ENCODE results near the gene BCAS1.

The BCAS1 gene

DNA sequence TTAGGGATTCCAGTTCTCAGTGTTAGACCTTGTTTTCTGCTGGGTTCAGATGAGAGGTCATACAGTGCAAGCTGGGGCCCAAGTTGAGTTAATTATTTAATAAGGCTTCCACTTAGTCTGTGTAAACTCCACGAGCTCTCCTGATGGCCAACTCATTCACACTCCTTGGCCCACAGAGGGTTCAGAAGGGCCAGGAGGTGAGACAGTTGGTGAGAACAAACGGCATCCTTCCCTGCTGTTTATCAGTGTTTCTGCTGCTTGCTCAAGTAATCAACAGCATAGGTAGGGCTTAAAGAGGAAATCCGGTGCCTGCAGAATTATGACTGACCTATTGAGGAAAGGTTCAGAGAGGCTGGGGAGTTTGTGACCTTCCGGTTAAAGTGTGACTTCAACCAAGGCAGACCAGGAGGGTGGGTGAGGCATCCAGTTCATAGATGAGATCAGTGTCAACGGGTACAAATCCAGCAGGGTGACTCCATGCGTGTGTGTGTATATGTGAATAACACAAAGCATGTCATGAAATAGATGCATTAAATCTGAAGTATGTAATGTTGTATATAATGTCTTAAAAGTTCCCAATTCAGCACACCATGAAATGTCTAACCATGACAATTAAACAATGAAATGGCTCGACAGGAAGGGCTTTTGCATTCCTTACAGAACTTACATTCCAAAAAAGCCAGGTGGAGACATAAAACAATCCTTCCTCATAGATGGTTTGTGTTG is 37.4 kb upstream of the BCAS1 start:
- no peak overlapping the region for H3K4me3 ChIP-seq (ENCODE audit: low read depth, low read length)

GRCh38 chr20:54107181-54107580 is 36.8 kb upstream of the BCAS1 start:
- H3K4me3 ChIP-seq (ENCODE audit: low read depth, low read length): no peak overlapping the region
- no peak for TF ChIP-seq CTCF (IDR thresholded peaks at IDR 0.05; ENCODE audit: low read depth, low read length)

More for the DNA sequence above, 37.4 kb upstream of the BCAS1 start:
- no peak for TF ChIP-seq CTCF (IDR thresholded peaks at IDR 0.05; ENCODE audit: low read depth, low read length)

- TF ChIP-seq CTCF (IDR thresholded peaks at IDR 0.05; ENCODE audit: low read depth, low read length): no peak
Measured at GRCh38 chr20:54106162-54106561, 35.8 kb upstream of the BCAS1 start.

GRCh38 chr20:54105653-54106052 is 35.3 kb upstream of the BCAS1 start:
- no peak for TF ChIP-seq CTCF (IDR thresholded peaks at IDR 0.05; ENCODE audit: low read depth, low read length)
- H3K4me3 ChIP-seq (ENCODE audit: low read depth, low read length): no peak overlapping the region

More at GRCh38 chr20:54106162-54106561, 35.8 kb upstream of the BCAS1 start:
- no peak overlapping the region for H3K4me3 ChIP-seq (ENCODE audit: low read depth, low read length)

GRCh38 chr20:54104781-54105180 is 34.4 kb upstream of the BCAS1 start:
- no peak overlapping the region for H3K4me3 ChIP-seq (ENCODE audit: low read depth, low read length)
- TF ChIP-seq CTCF (IDR thresholded peaks at IDR 0.05; ENCODE audit: low read depth, low read length): no peak

GRCh38 chr20:54103762-54104600 is 33.6 kb upstream of the BCAS1 start:
- no peak overlapping the region for H3K4me3 ChIP-seq (ENCODE audit: low read depth, low read length)
- no peak for TF ChIP-seq CTCF (IDR thresholded peaks at IDR 0.05; ENCODE audit: low read depth, low read length)

Data from WI38 (cell line).